IPS DF 19.7 (cell line): Measurements from ENCODE around the gene FAM81A.
A peak's percentile ranks its signal among the peaks of the same experiment; 100 is the strongest.

Source experiments
- DNase-seq: peaks from one replicate; pipeline ENCODE4 v3.0.0-alpha.2; 2013; ENCODE audit warnings: low read depth, low spot score

Gene FAM81A

DNA sequence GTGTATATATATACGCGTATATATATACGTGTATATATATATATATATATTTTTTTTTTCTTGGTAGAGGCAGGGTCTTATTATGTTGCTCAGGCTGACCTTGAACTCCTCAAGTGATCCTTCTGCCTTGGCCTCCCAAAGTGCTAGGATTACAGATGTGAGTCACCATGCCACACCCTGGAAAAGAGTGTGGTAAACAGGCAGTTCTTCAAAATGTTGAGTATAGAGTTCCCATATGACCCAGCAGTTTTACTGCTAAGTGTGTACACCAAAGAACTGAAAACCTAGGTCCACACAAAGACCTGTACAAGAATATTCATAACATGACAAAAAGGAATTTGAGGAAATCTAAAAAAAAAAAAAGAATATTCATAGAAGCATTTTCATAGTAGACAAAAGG is 101.8 kb downstream of the FAM81A start:
- DNase-seq, result no peak

DNA sequence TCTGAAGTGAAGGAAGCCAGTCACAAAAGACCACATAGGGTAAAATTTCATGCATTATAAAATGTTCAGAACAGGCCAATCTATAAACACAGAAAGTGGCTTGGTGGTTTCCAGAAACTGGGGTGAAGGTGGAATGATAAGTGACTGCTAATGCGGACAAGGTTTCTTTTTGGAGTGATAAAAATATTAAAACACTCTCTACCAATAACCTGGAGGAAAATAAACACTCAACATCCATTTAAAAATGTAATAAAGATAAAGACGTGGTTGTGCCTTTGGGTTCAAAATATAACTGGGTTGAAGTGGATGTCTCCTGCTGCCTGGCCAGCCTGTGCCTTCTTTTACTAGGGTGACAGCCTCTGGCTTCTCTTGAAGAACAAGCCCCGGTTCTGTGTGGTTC is 102.7 kb downstream of the FAM81A start:
- DNase-seq, result no peak

DNA sequence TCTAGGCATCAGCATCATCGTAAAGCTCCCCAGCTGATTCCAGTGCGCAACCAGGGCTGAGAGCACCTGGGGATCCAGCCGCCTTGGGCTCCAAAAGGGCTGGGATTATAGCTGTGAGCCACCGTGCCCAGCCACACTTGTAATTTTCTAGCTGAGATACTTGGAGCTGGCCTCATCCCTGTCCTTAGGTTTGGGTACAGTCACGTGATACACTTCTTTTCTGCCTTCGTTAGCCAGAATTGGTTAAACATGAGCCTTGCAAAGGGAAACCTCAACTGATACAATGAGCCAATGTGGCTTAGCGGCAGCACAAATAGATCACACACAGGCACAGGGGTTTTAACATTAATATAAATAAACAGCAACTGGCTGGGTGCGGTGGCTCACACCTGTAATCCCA is 103.8 kb downstream of the FAM81A start:
- no peak for DNase-seq

DNA sequence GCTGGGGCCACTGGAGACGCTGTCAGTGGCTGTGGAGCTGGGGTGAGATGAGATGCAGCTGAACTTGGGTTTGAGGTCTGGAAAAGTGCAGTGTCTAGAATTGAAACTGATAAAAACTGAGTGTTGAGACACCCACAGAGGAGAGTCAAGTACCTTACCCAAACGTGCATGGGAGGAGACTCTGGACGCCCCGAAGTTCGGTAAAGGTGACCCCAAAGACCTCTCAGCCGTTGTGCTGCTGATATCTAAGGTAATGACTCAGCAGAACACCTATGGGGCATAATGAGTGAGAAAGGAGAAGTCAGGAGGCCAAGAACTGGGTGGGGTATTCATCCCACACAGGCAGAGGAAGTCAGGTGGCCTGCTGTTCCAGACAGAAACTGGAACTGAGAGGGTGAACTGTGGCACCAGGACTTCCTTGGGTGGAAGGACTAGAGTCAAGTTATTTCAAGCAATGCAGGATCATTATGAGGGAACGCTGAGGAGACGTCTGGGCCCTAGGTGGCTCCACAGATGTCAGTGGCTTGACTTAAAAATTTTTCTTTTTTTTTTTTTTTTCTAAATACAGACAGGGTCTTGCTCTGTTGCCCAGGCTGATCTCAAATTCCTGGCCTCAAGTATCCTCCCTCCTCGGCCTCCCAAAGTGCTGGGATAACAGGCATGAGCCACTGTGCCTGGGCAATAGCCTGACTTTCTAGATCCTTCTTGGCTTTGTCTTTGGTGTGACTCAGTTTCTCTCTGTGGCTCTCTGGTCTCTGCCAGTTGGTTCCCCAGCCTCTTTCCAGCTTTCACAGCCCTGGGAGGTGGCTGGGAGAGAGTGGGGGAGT is 105.9 kb downstream of the FAM81A start:
- DNase-seq, result no peak

DNA sequence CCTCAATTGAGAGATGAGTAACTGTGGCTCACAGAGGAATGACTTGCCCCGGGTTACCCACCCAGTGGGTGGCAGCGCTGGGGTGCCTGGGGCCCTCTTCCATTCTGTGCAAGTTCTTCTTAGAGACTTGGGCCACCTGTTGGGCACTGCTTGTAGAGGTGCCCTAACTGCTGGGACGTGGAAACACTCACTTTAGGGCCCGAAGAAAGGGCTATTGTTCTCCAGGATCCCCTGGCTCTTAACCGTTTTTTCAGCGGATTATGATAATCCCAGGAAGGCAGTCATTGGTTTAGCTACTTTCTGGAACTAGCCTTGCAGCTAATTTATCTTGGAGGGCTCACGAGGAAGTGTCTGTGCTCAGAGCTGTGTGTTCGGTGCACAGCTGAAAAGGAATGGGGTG is 107.6 kb downstream of the FAM81A start:
- DNase-seq, result no peak

DNA sequence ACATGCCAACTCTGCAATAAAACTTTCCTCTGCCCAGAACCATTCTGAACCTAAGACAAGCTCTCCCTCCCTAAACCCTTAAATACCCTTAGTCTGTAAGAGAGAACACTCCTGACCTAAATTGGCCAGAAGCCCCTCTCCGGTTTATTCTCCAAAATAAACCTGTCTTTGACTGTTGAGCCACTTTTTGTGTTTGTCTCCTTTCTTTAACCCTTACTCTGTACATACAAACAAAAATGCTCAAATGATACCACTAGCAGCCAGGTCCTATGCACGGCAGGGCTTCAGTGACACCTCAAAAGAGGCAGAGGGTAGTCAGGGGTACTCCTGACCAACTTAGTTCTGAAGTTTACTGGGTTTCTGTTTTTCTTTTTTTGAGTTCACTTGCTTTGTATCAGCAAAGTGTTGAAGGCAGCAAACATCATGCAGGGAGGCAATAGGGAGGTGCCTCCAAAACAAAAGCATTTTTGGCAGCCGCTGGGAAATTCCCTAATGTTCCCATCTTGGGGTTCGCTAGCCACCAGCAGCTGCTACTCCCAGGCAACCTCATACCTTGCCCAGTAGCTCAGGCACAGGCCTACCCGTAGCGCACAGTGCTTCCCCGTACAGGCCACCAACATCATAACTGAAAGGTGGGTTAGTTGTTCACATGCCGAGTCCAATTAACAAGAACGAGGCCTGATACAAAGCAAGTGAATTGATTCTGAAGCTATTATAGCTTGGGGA is 110.7 kb downstream of the FAM81A start:
- no peak for DNase-seq

DNA sequence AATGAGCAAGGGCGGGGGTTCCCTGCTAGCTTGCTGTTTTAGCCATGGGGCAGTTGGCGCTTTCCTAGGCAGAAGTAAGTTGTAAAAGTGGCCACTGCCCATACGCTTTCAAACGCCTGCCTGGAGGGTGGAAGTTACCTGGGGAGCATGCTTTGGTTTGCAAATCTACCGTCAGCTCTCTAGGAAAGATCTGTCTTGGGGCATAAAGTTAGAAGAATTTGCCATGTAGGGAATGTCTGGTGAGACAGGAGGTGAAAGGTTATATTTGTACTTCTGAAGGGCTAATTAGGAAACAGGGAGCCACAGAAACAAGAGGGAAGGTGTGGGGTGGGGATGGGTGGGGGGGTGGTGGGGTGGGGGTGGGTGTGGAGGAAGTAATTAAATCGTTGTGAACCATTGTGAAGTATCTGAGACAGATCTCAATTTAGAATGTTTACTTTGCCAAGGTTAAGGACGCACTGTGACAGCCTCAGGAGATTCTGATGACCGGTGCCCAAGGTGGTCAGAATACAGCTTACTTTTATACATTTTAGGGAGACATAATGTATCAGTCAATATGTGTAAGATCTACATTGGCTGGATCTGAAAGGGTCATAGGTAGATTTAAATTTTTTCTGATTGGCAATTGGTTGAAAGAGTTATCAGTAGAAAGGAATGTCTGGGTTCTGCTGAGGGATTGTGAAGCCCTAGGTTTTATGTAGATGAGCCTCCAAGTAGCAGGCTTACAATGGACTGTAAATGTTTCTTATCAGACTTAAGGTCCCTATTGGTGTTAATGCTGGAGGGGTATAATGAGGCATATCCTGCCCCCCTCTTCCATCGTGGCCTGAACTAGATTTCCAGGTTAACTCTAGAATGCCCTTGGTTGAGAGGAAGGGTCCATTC is 111.6 kb downstream of the FAM81A start:
- DNase-seq, result peak; percentile 67

DNA sequence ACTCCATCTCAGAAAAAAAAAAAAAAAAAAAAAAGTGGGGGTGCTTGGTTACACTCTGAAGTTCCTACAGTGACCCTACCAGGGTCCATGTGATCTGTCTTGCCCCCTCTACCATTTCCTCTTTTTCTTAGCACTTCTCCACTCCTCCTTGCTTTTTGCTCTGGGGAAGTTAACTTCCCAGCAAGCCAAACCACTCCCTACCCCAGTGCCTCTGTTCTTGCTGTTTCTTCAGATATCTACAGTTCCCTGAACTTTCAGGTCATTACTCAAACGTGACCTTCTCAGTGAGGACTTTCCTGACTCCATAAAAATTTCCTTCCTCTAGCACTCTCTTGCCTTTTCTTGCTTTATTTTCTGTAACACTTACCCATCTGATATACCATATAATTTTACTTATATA is 112.5 kb downstream of the FAM81A start:
- DNase-seq, result no peak

DNA sequence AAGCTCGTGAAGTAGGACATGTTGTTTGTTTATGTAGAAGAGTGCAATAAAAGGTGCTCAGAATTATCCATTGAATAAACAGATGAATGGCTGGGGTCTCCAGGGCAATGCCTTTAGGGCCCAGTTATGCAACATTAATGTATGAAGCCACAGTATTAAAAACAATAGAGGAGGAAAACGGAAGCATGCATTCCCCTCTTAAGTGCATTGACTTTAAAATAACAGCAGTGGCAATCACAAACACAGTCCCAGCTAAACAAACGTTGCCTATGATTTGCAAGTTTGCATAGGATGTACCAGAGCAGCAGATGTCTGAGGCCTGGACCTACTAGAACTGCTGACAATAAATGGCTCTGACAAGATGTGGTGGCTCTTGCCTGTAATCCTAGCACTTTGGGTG is 113.0 kb downstream of the FAM81A start:
- no peak for DNase-seq

DNA sequence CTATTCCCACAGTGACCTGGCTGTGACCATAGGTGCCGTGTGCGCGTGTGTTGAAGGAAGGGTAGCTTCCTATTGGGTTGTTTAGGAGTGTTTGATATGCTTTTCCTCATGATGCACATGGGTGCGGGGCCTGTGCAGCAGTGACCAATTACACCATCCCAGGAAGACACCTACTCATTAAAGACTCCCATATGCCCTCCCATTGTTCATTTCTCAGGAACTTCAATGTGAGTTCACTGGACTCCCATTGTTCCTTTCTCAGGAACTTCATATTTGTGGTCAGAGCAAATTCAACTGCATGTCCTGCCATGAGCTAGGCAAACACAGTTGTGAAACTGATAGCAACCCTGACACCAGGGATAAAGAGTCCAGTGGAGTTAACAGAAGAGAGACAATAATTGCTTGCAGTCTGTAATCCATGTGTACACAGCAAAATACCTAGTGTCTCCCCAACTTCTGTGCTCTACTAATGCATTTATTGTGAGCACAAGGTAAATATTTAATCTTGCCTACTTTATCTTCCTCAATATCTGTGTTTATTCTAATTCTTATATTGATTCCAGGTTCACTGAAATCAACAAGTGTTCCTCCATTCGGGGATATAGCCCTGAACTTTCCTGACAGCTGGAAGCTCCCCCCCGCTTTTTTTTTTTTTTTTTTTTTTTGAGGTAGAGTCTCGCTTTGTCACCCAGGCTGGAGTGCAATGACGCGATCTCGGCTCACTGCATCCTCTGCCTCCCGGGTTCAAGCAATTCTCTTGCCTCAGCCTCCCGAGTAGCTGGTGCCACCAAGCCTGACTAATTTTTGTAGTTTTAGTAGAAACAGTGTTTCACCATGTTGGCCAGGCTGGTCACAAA is 116.1 kb downstream of the FAM81A start:
- DNase-seq, result no peak

DNA sequence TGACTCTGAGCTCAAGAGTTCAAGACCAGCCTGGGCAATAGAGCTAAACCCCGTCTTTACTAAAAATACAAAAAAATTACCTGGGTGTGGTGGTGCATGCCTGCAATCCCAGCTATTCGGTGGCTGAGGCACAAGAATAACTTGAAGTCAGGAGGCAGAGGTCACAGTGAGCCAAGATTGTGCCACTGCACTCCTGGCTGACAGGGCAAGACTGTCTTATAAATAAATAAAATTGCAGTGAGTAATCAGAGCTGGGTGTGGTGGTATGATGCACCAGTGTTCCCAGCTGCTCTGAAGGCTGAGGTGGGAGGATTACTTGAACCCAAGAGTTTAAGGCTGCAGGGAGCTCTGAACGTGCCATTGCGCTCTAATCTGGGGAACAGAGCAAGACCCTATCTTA is 117.7 kb downstream of the FAM81A start:
- DNase-seq, result no peak

DNA sequence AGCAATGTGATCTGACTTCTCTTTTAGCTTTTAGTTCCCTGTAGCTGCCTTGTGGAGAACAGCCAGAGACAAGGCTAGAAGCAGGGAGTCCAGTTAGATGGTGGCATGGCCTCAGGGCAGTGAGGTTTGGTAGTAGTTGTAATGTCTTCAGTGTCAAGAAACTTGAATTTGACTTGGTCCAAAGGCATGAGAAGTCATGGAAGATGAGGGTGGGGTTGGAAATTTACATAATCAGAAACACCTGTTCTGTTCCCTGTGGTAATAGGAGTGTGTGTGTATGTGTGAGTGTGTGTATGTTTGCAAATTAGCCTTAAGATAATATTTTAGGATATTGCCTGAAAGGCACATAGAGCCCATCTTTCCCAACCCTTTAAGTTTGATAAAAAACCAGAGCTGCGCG is 118.4 kb downstream of the FAM81A start:
- DNase-seq, result no peak

DNA sequence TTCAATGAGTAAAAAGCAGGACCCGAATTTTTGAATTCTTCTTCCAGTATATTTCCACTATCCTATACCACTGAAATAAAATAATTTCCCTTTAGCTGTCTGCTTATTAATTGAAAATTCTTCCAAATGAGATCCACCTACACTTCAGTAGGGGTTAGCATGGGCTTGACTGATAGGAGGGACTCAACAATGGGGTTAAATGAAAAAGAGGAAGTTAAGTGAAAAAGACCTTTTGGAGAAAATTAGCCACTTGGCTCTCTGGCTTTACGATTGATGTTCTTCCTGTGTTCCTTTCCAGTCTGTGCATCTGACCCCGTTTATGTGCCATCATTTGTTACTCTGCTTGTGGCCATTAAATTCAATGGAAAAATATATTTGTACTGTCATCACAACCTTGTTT is 119.6 kb downstream of the FAM81A start:
- no peak for DNase-seq

DNA sequence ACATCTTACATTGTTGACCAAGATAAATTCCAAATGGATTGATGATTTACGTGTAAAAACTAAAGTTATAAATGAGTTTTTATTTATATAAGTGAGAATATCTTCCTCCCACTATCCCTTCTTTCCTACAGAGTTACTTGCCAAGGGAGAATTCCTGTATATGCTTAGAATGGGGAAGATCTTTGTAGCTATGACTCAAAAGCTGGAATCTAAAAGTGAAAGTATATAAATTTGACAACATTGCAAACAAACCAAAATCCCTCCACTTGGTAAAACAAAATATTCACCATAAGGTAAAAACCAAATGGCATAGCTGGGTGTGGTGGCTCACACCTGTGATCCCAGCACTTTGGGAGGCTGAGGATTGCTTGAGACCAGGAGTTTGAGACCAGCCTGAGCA is 120.9 kb downstream of the FAM81A start:
- no peak for DNase-seq

DNA sequence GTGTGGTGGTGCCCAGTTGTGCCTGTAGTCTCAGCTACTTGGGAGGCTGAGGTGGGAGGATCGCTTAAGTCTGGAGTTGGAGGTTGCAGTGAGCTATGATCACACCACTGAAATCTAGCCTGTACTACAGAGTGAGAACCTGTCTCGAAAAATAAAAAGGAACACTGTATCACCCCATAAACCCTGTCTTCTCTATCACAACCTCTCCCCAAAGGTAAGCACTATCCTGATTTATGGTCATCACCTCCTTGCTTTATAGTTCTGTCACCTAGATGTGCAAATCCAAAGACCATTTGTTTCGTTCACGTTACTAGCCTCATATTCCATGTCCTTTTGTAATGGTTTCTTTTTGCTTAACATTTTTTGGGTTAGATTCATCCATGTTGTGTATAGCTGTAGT is 123.6 kb downstream of the FAM81A start:
- no peak for DNase-seq

DNA sequence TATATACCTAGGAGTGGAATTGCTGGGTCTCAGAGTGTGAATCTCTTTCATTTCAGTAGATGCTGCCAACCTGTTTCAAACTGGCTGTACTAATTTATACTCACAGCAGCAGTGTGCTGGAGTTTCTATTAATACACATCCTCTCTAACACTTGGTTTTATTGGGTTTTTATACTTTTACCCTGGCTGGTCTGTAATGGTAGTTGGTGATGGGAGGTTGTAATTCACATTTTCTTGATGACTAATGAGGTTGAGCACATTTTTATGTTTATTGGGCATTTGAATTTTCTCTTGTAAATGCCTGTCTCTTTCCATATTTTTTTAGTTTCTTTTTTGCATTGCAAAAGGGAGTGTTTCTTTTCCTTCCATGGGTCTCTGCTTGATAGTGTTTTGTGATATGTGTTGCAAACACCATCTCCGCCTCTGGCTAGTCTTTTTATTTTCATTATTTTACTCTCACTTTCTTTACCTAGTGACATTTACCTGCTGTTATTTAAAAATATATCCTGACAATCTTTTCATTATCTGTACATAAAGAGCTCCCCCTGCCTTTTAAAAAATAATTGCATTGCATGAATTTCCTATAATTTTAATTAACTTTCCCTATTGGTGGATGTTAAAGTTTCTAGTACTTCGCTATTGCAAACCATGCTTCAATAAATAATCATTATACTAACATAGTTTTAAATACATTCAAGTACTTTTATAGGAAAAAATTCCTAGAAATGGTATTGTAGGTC is 124.6 kb downstream of the FAM81A start:
- DNase-seq, result no peak

DNA sequence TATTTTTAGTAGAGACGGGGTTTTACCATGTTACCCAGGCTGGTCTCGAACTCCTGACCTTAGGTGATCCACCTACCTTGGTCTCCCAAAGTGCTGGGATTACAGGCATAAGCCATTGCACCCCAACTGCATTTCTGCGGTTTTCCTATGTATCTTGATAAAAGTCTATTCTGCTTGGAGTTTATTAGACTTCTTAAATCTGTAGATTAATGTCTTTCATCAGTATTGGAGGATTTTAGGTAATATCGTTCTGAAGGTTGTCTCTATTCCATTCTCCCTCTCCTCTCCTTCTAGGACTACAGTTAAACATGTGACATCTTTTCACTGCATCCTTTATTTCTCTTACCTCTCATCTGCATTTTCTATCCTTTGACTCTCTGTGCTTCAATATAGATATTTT is 127.3 kb downstream of the FAM81A start:
- DNase-seq, result no peak

DNA sequence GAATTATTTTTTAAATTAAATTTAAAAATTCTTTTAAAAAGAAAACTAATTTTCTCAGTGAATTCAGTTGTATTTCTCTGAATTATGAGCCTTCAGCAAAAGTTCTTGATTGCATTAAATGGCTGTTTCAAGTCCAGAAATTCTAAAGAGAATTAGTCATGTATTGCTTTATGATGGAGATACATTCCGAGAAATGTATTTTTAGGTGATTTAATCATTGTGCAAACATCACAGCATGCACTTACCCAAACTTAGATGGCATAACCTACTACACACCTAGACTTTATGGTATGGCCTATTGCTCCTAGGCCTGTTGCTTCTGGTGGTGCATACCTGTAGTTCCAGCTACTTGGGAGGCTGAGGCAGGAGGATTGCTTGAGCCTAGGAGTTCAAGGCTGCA is 129.3 kb downstream of the FAM81A start:
- no peak for DNase-seq

DNA sequence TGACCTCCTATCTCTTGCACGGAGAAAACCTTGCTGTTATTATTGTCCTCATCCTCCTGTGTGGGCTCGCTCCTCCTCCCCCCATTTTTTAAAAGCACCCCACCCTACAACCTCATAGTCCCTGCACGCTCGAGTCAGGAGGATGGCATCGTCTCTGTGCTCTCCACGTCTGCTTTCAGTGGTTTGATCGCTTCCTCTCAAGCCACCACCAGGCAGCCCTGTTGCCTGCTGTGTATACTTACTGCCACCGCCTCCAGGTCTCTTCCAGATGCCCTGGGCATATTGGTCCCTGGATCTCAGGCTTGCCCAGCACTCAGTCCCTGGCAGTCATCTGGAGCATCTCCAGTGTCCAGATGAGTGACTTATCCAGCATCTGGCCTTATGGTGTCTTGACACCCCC is 131.5 kb downstream of the FAM81A start:
- no peak for DNase-seq

DNA sequence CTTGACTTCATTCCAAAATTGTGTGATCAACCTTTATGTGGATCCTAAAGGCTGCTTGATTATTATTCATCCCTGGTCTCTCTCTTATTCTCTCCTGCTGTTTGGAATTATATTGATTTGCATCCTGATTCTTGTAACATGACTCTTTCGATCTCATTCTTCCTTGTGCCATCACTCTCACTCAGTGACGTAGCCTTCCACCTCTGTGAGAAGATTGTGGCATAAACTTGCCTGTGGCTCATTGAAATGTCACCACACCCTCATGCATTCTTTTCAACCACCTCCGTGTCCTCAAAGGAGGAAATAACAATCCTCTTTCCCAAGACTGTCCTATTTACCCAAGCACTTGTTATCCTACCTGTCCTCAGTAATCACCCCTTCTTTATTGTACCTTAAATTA is 132.3 kb downstream of the FAM81A start:
- no peak for DNase-seq

DNA sequence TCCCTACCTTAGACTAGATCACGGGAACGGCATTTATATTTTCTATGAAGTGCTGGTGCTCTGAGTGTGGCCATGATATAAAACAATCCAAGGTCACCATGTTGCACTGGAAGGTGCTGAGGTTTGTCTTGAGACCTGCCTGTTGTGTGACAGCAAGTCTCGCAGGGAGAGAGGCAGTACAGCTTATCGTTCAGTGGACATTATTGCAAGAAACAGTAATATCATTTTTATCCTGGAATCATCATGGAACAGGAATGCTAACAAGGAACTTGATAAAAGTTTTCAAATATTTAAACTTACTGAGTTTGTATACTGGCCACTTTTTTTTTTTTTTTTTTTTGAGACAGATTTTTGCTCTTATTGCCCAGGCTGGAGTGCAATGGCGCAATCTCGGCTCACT is 133.6 kb downstream of the FAM81A start:
- DNase-seq, result no peak
